ENCODE results near the gene ACAP1.
A peak's percentile ranks its signal among the peaks of the same experiment; 100 is the strongest.

Gene ACAP1

GRCh38 chr17:7328840-7329373 is 7.4 kb upstream of the ACAP1 start, which contains the start of gene NEURL4 (continued):
- no peak for TF ChIP-seq OSR1 (CRISPR knock-in tag; IDR thresholded peaks at IDR 0.05)

GRCh38 chr17:7329374-7329996 is 6.8 kb upstream of the ACAP1 start:
- ATAC-seq: peak; percentile 80
- TF ChIP-seq RARB (CRISPR knock-in tag; IDR thresholded peaks at IDR 0.05) (no peak), CSDC2 (CRISPR knock-in tag; IDR thresholded peaks at IDR 0.05) (no peak), ZNF70 (CRISPR knock-in tag; IDR thresholded peaks at IDR 0.05) (no peak), PATZ1 (CRISPR knock-in tag; IDR thresholded peaks at IDR 0.05; ENCODE audit: borderline replicate concordance) (no peak), TOX (CRISPR knock-in tag; IDR thresholded peaks at IDR 0.05; ENCODE audit: borderline replicate concordance) (no peak), ZNF565 (CRISPR knock-in tag; conservative IDR thresholded peaks at IDR 0.05; ENCODE audit: low read depth) (no peak), OSR1 (CRISPR knock-in tag; IDR thresholded peaks at IDR 0.05) (no peak), POU6F1 (CRISPR knock-in tag; IDR thresholded peaks at IDR 0.05; ENCODE audit: borderline replicate concordance, low read depth) (no peak), ZNF8 (CRISPR knock-in tag; IDR thresholded peaks at IDR 0.05) (no peak), CREB5 (CRISPR knock-in tag; IDR thresholded peaks at IDR 0.05; ENCODE audit: low read depth) (no peak), ARNTL (CRISPR knock-in tag; IDR thresholded peaks at IDR 0.05; ENCODE audit: borderline replicate concordance, low read depth) (no peak), PPARA (CRISPR knock-in tag; IDR thresholded peaks at IDR 0.05; ENCODE audit: borderline replicate concordance) (no peak), SNAI2 (CRISPR knock-in tag; IDR thresholded peaks at IDR 0.05) (no peak), ZC3H10 (CRISPR knock-in tag; IDR thresholded peaks at IDR 0.05) (no peak), TSHZ2 (CRISPR knock-in tag; IDR thresholded peaks at IDR 0.05) (no peak), BACH2 (CRISPR knock-in tag; IDR thresholded peaks at IDR 0.05; ENCODE audit: borderline replicate concordance) (no peak), CSRNP3 (CRISPR knock-in tag; IDR thresholded peaks at IDR 0.05) (no peak)

GRCh38 chr17:7329997-7330637 is 6.2 kb upstream of the ACAP1 start:
- peak; percentile 89 for ATAC-seq
- TF ChIP-seq PATZ1 (CRISPR knock-in tag; IDR thresholded peaks at IDR 0.05; ENCODE audit: borderline replicate concordance) (no peak), ESRRG (CRISPR knock-in tag; IDR thresholded peaks at IDR 0.05) (no peak), OSR1 (CRISPR knock-in tag; IDR thresholded peaks at IDR 0.05) (no peak), ZNF70 (CRISPR knock-in tag; IDR thresholded peaks at IDR 0.05) (no peak), ZFP30 (CRISPR knock-in tag; IDR thresholded peaks at IDR 0.05) (no peak), TCF4 (CRISPR knock-in tag; IDR thresholded peaks at IDR 0.05; ENCODE audit: borderline replicate concordance) (no peak), BACH2 (CRISPR knock-in tag; IDR thresholded peaks at IDR 0.05; ENCODE audit: borderline replicate concordance) (no peak), ZNF565 (CRISPR knock-in tag; conservative IDR thresholded peaks at IDR 0.05; ENCODE audit: low read depth) (no peak), ZC3H10 (CRISPR knock-in tag; IDR thresholded peaks at IDR 0.05) (no peak), ZNF8 (CRISPR knock-in tag; IDR thresholded peaks at IDR 0.05) (no peak), SNAI2 (CRISPR knock-in tag; IDR thresholded peaks at IDR 0.05) (no peak), CSRNP3 (CRISPR knock-in tag; IDR thresholded peaks at IDR 0.05) (no peak), RARB (CRISPR knock-in tag; IDR thresholded peaks at IDR 0.05) (no peak)

All from SK-N-SH treated with all-trans-retinoic acid at 6 μM for 48 hours (cell line).